ENCODE data around the gene ATP4B. TPM values are rescaled to one million over a fixed set of nuclear protein-coding genes. Genes with fewer than 3 reads are reported as not detected.
A peak's percentile ranks its signal among the peaks of the same experiment; 100 is the strongest.
"Not testable (repeated sequence)": the region's sequence is repeated elsewhere in the genome, so short reads cannot be mapped to it uniquely, and the experiment has no call there.

The ATP4B gene
- total RNA-seq, 4 donors from 2014 or later: not detected

DNA sequence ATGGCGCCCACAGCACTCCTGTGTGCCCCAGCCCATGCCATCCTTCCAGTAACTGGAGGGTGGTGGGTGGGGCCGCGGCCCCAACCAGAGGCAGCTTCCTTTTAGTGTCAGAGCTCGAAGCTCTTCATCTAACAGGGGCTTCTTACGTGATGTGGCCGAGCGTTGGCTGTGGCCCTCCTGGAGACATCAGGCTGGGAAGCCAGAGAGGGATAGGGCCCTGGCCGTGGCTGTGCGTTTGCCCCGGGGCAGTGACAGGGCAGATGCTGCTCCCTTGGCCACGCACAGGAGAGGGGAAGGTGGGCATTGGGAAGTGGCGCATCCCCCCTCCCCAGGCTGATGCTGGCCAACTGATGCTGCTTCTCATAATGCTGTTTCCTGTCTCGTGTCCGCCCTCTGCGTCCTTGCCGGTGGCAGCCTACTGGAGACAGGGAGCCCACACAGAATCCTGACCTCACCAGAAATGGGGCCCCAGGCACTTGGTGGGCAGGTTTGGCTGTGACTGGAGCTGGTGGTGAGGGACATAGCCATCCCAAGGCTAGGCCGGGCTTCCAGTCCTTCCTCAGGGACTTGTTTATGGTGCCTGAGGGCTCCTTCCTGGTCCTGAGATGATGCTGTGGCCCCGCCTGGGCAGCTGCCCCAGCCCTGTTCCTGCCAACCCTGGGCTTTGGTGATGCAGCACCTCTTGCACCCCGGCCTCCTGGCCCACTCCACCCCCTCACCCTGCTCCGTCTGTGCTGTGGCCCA is 34.3 kb downstream of the ATP4B start:
- TF ChIP-seq, protein P1, sequence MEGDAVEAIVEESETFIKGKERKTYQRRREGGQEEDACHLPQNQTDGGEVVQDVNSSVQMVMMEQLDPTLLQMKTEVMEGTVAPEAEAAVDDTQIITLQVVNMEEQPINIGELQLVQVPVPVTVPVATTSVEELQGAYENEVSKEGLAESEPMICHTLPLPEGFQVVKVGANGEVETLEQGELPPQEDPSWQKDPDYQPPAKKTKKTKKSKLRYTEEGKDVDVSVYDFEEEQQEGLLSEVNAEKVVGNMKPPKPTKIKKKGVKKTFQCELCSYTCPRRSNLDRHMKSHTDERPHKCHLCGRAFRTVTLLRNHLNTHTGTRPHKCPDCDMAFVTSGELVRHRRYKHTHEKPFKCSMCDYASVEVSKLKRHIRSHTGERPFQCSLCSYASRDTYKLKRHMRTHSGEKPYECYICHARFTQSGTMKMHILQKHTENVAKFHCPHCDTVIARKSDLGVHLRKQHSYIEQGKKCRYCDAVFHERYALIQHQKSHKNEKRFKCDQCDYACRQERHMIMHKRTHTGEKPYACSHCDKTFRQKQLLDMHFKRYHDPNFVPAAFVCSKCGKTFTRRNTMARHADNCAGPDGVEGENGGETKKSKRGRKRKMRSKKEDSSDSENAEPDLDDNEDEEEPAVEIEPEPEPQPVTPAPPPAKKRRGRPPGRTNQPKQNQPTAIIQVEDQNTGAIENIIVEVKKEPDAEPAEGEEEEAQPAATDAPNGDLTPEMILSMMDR (IDR thresholded peaks at IDR 0.05): no peak
- no peak for TF ChIP-seq EP300 (IDR thresholded peaks at IDR 0.05)
- TF ChIP-seq POLR2A (IDR thresholded peaks at IDR 0.05): no peak
- no peak for DNase-seq (ENCODE audit: low spot score in 2 of 2)
- H3K4me1 ChIP-seq: peaks cover 0 to 6% (median 0%) of the 10 kb centered on the region in 4 donors

GRCh38 chr13:113622791-113623490 is 35.1 kb downstream of the ATP4B start:
- 85 to 88% methylated on average over 26 to 29 of the region's 29 CpGs for WGBS, 2 donors
- Histone ChIP-seq H3K36me3 (peaks cover 0 to 35% (median 0%) of the 10 kb centered on the region in 3 donors), H3K27me3 (no peaks in the 10 kb centered on the region), H3K4me1 (peaks cover 0 to 6% (median 0%) of the 10 kb centered on the region in 4 donors), H3K9me3 (no peaks in the 10 kb centered on the region), H3K4me3 (no peak overlapping the region), H3K27ac (no peak overlapping the region)
- DNase-seq (ENCODE audit: low spot score in 2 of 2): no peak
- TF ChIP-seq POLR2A (IDR thresholded peaks at IDR 0.05) (no peak), EP300 (IDR thresholded peaks at IDR 0.05) (no peak)
- TF ChIP-seq, protein P1 (IDR thresholded peaks at IDR 0.05): no peak

More for the DNA sequence above, 34.3 kb downstream of the ATP4B start:
- WGBS, 2 donors: 95 to 97% methylated on average over 17 to 18 of the region's 20 CpGs
- peaks cover 0 to 41% (median 0%) of the 10 kb centered on the region in 3 donors for H3K36me3 ChIP-seq
- no peak overlapping the region for H3K27ac ChIP-seq
- no peaks in the 10 kb centered on the region for H3K27me3 ChIP-seq
- no peak overlapping the region for H3K4me3 ChIP-seq
- no peaks in the 10 kb centered on the region for H3K9me3 ChIP-seq

GRCh38 chr13:113621986-113622550 is 35.9 kb downstream of the ATP4B start:
- H3K27ac ChIP-seq; H3K27me3 ChIP-seq; H3K9me3 ChIP-seq; H3K4me3 ChIP-seq; H3K4me1 ChIP-seq; DNase-seq (ENCODE audit: low spot score in 2 of 2): not testable (repeated sequence)
- H3K36me3 ChIP-seq: peaks cover 0 to 30% (median 0%) of the 10 kb centered on the region in 3 donors
- 94 to 95% methylated on average over 20 of the region's 20 CpGs for WGBS, 2 donors

- TF ChIP-seq, protein P1 (IDR thresholded peaks at IDR 0.05): peak in 4 of 5 experiments; percentile 5 to 27 (median 13)
- WGBS, 2 donors: 77 to 88% methylated on average over 13 of the region's 13 CpGs
- not testable (repeated sequence) for DNase-seq (ENCODE audit: low spot score in 2 of 2)
Measured at GRCh38 chr13:113621498-113621897, 36.5 kb downstream of the ATP4B start.

DNA sequence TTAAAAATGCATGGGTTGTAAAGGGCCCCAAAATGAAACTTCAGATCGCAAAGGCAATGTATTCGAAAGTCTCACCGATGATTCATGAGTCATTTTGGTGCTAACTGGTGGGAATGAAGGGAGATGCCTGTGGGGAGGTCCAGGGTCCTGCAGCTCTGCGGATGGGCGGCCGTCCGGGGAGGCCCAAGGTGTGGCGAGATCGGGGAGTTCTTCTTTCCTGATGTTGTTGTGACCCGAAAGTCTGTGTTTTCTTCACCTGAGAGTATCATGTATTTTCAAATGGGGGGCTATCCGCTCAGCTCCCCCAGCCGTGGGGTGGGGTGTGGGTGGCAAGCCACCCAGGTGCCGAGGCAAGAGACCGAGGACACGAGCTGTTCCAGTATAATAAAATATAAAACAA is 37.0 kb downstream of the ATP4B start:
- Histone ChIP-seq H3K27ac (no peak overlapping the region), H3K4me1 (peaks cover 0 to 2% (median 0%) of the 10 kb centered on the region in 4 donors), H3K36me3 (peaks cover 0 to 38% (median 0%) of the 10 kb centered on the region in 3 donors), H3K9me3 (no peaks in the 10 kb centered on the region), H3K27me3 (no peaks in the 10 kb centered on the region), H3K4me3 (no peak overlapping the region)
- 94 to 96% methylated on average over 15 of the region's 15 CpGs for WGBS, 2 donors
- TF ChIP-seq EP300 (IDR thresholded peaks at IDR 0.05) (no peak), POLR2A (IDR thresholded peaks at IDR 0.05) (no peak)
- TF ChIP-seq, protein P1 (IDR thresholded peaks at IDR 0.05): no peak
- DNase-seq (ENCODE audit: low spot score in 2 of 2): no peak

More at GRCh38 chr13:113621498-113621897, 36.5 kb downstream of the ATP4B start:
- H3K27me3 ChIP-seq, H3K27ac ChIP-seq, H3K4me3 ChIP-seq, H3K9me3 ChIP-seq, H3K4me1 ChIP-seq: not testable (repeated sequence)
- peaks cover 0 to 34% (median 0%) of the 10 kb centered on the region in 3 donors for H3K36me3 ChIP-seq
